ENCODE data around the gene TBC1D22A.
"Not testable (repeated sequence)": the region's sequence is repeated elsewhere in the genome, so short reads cannot be mapped to it uniquely, and the experiment has no call there.

Gene TBC1D22A

DNA sequence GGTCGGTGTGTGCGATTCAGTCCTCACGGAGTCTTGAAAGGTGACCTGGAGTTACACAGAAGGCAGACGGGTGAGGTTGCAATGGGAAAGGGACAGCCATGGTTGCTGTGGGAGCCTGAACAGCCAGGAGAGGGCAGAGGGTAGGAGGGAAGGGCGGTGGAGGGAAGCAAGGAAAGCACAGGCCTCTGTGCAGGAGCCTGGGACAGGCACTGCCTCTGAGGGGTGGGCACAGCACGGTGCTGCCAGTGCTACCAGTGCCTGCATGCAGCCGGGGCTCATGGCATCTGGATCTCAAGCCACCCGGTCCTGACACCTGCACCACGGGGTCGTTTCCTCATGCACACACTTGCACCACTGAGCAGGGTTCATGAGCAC, 401.0 kb downstream of the TBC1D22A start:
- DNase-seq: no peak

DNA sequence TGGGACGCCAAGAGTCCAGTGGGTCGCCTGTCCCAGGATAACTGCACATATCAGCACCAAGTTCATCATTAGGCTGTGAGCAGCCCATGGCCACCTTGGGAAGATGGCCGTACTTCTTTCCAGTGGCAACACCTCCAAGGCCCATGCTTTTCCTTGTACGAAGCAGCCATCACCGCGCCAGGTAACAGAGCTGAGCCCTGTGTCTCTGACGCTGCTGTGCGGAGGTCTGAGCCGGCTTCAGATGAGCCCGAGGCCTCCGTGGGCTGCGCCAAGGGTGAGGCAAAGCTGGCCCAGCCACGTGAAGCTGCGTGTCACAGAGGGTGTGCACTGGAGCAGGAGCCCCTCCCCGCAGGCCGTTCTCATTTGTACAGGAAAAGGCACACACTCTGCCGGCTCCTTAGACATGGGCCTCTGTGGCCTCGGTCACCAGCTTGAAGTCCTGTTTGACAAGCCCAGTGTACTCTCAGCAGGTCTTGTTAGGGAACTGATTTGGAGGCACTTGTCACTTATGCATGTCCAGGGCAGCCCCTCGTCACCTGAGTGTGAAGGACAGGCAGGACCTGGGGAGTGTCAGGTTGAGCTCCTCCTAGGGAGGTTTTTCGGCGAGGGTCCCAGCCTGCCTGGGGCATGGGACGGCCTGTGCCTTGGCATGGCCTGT, 401.5 kb downstream of the TBC1D22A start:
- no peak for DNase-seq

DNA sequence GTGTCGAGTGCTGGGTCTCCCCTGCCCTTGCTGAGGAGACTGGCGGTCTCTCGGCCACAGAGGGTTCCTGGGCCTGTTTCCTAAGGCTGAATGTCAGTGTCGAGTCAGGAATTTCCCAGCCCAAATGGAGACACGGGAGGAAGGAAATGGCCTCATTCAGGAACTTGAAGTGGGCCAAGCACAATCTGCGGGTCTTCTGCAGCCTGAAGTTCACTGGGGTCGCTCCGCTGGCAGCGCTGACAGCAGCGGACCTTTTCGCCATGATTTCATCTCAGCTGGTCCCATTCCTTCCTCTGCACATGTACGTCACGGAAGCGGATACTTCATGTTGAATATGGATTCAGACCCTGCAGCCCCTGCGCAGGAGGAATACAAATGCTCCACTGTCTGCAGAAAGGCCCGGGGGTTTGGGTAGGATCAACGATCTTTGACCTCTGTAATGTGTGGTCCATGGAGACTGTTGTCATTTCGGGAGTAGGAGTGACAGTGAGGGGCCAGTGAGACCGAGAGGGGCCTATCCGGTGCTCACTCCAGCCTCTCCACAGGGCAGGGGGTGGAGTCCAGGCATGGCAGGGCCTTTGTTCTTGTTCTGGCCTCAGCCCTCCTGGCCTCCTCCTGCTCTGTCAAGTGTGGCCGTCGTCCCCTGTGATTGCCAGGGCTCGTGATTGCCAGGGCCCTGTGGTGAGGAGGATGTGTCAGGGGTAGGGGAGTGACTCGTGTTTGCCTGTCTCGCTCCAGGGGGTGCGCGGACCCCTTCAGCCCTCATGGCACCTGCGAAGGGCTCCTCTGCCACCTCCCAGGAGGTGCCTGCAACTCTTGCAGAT, 402.3 kb downstream of the TBC1D22A start:
- no peak for DNase-seq

DNA sequence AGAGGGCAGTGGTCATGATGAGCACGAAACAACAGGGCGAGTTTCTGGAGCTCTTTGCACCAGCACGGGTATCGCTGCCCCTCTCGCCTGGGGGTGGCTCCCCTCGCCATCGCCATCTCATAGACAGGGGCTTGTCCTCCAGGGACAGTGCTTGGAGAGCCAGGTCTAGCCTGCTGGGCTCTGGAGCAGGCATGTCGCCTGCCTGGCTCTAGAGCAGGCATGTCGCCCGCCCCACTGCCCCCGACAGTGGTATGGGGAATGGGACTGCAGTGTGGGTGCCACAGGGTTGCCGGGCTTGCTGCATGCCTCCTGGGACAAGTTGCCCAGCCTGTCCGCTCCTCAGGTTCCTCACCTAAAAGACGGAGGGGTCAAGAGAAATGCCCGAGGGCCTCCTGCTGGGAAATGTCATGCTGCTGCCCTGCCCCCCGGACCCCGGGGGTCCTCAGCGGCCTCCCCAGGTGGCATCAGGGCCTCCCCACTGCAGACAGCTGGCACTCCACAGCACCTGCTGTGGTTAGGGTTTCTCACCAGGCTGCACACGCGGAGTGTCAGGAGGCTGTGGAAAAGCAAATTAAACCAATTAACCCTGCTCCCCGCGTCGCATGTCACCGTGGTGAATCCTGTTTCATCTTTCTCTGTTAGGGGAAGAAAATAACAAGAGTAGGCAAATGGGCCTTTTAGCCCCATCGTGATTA, 403.0 kb downstream of the TBC1D22A start:
- DNase-seq: no peak

DNA sequence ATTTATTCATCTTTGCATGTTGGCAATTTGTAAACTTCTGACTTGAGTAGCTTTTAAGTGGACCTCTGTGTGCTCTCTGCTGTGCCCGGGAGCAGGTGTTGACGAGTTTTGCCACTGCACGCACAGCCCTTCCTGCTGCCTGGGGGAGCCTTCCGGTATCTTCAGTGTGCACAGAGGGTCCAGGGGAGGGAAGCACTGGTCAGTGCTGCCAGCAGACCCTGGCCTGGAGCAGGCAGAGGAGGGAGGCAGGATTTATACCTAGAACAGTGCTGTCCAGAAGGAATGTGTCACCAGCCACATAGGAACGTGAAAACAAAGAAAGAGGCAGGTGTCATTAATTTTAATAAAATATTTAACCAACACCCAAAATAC, 403.6 kb downstream of the TBC1D22A start:
- DNase-seq: no peak

DNA sequence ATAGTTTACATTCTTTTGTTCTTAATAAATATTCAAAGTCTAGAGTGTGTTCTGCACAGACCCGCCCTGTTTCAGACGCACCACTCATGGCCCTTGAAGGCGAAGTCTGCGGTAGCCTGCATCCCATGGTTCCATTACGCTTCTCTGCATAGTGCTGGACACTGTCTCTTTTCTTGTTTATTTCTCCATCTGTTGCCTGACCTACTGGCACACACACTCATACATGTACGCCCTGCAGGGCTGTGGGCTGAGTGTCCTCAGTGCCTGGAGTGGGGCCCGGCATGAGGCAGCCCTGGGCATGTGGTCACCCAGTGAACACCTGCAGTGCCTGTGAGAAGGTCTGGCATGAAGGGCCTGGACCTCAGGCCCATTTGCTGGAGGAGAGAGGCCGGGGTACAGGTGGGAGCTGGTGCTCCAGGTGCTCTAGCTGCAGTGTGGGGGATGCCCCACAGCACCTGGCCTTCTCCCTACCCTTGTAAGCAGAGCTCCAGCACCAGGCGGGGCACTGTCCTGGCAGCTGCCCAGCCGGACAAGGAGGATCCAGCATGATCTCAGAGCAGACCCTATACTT, 404.1 kb downstream of the TBC1D22A start:
- no peak for DNase-seq

DNA sequence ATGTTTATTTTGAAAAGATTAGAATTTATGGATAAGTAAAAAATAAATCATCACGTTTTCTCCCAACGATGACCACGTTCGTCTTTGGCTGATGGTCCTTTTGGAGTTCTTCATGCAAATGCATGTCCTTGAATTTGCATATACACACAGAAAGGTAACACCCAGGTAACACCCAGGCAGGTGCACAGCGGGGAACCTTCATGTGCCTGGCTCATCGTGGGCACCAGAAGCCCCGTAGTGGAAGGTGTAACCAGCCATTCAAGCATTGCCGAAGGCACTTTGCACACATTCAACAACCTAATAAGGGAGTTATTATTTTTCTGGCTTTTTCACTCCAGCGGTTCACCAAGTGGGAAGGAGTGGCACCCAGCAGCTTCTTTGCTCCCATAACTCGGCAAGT, 404.6 kb downstream of the TBC1D22A start:
- DNase-seq: no peak

DNA sequence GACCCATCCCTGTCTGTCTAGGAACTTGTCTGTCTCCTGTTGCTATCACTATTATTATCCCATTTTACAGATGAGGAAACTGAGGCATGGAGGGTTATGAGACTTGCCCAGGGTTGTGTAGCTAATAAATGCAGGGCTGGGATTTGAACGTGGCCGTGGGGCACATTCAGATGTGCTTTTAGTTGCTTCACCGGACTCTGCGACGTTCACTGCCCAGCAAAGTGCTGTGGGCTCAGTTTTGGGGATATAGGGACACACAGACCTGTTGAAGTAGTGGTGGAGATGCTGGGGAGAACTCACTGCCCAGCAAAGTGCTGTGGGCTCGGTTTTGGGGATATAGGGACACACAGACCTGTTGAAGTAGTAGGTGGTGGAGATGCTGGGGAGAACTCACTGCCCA, 405.5 kb downstream of the TBC1D22A start:
- DNase-seq: not testable (repeated sequence)

DNA sequence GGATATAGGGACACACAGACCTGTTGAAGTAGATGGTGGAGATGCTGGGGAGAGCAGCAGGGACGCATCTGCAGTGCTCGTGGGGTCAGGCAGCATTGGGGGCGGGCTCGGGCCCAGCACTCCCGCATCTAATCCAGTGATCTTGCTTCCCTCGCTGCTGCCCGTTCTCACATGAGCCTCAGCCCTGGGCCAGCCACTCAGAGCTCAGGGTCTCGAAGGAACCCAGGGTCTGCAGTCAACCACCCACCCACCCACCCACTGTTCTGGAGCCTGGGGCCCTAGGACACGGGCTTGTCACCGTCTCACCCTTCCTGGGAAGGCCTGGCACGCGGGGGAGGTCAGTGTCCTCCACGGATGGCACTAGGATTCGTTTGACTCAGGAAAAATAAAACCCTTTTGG, 406.0 kb downstream of the TBC1D22A start:
- no peak for DNase-seq

DNA sequence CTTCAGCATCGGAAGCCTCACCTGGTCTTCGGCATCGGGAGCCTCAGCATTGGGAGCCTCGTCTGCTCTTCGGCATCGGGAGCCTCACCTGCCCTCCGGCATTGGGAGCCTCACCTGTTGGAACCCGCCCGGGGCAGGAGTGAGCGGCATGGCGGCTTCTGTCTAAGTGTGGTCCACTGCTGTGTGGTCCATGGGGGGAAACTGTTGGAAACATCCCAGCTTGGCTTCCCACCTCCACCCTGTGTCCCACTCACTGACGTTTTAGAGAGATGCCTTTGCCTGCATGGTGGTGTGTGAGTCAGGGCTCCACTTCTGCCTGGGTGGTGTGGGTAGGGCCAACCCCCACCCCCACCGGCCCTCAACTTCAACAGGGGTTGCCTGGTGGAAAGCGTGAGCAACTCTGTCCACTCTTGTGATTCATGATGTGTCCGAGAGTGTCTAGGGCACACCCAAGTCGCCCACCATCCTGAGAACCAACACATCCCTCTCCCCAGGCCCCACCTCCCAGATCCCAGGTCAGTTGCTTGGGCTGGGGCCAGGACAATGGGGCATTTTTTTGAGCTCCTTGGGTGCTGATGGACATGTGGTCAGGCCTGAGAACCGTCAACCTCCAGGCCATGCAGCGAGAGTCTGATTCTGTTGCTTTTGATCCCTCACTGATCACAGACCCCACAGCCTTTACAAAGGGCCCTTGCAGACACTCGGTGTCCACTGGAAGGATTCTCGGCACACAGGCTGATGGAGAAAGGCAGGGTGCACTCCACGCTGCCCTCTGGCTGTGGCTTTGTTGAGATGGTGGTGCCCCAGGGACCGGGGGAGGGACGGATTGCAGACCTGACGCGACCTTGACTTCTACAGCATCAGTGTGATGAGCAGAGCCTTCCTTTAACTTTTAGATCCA, 406.7 kb downstream of the TBC1D22A start:
- DNase-seq: no peak

DNA sequence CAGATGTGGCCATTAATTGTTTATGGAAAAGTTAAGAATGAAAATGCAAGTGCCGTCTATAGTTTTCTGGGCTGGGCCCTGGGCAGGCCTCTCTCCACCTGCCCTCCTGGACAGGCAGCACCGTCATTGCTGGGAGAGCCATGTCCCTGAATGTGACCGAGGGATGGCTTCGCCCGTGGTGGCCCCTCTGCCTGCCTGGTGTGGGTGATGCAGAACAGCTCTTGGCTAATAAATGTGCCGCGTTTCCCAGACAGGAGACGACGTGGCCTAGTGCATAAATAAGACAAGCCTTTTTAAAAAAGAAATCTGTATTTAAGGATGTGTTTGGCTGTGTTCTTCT, 407.3 kb downstream of the TBC1D22A start:
- no peak for DNase-seq

DNA sequence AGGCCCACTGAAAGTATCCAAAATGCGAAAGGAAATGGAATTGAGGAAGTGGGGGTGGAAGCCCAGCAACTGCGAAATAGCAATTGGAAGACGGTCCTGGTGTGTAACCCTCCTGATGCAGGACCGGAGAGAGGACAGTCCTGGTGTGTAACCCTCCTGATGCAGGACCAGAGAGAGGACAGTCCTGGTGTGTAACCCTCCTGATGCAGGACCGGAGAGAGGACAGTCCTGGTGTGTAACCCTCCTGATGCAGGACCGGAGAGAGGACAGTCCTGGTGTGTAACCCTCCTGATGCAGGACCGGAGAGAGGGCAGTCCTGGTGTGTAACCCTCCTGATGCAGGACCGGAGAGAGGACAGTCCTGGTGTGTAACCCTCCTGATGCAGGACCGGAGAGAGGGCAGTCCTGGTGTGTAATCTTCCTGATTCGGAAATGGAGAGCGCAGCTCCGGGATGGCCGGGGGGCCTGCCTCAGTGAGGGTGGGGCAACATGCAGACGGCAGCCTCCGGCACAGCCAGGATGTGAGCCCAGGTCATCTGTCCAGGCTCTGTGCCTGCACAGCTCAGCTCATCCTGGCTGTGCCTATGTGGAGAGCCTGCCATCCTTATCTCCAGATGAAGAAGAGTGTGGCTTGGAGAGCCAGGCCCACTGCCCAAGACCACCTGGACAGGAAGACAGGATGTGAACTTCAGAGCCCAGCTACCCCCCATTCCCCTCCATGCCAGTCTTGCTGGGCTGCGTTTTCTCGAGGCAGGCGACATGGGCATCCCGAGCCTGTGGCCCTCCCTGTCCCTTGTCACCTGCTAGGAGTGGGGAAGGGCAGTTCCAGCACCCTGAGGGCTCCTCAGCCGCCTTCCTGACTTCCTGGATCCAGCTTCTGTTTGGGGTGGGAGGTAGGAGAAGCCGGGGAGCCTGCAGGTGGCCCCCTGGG, 408.3 kb downstream of the TBC1D22A start:
- DNase-seq: not testable (repeated sequence)

DNA sequence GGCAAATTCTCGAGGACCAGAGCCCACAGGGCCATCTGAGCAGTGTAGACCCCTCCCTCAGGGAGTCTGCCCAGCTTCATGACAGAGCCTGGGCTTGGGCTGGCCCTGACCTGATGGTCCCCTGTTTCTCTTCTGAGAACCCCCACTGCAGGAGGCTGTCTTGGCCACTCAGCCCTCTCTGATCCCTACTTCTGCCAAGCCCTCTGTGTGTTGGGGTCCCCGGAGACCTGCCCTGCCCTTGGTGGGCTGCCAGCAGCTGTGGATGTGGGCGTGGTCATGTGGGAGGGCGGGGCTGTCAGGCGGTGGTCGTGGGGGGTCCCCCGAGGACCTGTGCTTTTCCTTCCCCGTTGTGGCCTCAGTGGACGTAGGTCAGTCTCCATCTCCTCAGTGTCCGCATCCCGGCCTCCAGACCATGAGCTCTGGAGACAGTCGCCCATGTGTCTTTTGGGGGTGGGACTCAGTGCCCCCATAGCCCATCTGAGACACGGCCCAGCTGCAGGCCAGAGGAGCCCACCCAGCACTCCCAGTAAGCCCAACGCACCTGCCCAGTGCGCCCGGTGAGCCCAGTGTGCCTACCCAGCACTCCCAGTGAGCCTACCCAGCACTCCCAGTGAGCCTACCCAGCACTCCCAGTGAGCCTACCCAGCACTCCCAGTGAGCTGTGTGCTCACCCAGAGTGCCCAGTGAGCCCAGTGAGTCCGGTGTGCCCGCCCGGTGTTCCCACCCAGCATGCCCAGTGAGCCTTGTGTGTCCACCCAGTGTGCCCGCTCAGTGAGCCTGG, 409.2 kb downstream of the TBC1D22A start:
- no peak for DNase-seq

DNA sequence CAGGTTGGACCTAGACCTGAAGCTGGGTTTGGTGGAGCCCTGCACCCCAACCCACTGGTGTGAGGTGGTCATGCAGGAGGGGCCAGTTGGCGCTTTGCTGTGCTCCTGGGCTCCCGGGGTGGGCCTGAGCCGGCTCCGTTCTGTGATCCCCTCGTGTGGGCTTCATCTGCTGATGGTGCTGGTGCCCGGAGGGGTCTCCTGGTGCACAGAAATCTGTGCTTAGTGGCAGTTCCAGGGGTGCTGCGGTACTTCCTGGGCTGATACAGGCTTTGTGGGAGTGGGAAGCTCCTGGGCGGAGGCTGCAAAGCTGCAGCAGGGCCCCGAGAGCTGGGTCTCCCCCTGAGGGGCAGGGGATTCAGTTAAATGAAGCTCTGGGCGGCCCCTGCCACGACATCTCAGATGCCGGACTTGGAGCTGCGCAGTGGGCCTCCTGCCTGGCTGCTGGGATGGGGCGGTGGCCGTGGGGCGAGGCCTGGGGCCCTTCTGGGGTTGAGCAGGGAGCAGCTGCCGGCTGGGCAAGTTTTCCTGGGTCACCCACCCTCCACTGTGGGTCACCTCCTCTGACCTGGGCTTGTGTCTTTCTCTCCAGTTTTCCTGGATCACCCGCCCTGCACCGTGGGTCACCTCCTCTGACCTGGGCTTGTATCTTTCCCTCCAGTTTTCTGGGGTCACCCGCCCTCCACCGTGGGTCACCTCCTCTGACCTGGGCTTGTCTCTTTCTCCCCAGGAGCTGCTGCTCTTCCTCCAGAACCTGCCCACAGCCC, 410.5 kb downstream of the TBC1D22A start:
- no peak for DNase-seq

DNA sequence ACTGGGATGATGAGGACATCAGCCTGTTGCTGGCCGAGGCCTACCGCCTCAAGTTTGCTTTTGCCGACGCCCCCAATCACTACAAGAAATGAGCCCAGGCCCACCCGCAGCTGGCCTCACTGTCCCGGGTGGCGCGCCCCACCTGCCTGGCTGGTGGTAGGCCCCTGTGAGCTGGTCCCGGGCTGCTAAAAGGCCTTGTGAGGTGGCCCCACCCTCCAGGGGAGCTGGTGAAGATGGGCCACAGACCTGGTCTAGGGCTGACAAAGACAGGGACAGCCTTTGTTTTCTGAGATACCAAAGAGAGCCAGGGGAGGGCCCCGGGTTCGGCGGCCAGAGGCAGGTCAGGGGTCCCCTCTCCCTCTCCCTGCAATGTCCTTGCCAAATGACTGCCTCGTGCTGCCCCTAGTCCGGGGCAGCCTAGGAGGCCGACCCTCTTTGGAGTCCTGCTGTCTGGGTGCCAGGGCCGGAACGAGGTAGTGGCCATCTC, 411.1 kb downstream of the TBC1D22A start:
- DNase-seq: no peak

DNA sequence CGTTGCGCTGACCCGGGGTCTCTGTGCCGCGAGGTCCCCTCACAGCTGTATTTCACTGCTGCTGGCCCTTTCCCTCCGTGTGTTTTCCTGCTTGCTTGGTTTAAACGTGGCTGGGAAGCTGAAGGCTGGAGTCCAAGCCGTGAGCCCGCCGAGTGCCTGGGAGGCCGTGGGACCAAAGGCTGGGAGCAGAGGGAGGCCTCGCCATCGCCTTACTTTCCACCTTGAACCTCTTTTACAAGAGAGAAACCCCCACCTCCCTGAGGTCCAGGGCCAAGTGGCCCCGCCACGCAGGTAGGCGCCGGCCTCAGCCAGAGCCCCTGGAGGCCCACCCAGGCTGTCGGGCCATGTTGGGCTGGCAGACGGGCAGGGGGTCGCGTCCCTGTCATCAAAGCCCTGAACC, 411.6 kb downstream of the TBC1D22A start:
- no peak for DNase-seq

DNA sequence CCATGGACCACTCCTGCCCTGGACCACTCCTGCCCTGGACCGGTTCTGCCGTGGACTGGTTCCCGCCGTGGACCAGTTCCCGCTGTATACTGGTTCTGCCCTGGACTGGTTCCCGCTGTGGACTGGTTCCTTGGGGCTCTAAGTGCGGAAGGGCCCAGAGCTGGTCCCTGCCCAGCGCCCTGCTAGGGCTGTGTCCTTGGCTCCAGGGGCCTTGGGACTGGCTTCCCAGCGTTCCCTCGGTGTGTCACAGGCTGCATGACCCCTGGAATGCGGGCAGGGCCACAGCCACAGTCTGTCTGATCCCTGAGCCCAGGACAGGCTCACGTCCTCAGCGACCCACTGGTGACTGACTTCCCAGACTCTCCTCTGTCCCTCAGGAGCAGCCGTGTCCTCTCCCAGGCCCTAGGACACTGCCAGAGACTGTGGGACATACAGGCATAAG, 412.2 kb downstream of the TBC1D22A start:
- DNase-seq: no peak

DNA sequence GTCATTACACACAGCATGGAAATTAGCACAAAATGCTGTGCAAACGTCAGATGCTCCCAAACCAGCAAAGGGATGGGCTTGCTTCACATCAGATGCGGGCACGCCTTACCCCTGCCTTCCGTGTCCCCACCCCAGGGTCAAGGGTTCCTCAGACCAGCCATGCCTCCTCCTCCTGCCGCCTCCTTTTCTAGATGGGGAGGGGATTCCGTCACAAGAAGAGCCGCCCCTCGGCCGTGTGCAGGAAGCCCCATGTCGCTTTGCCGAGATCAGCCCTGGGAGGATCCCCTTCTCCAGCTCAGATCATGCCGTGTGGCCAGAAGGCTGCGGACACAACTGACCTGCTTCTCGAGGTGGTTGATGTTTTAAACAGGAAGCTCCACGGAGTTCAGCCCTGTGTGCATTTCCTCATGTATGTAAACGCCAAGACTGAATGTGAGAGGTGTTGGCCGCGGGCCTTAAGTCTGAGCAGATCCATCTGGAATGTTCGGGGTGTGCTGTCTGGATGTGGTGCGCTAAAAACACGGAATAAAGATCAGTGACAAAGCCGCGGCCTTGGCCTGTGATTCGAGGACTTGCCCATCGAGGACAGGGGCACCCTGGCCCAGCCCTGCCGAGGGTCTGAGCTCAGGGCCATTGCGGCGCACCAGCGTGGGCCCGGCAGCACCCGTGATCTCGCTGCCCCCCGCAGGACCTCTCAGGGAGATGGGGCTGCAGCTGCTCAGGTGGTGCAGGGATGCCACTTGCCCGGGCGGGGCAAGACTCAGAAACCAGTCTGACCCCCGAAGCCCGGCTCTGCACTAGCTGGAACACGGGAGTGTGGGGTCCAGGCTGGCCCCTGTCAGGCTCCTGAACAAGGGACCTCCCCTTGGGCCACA, 412.9 kb downstream of the TBC1D22A start:
- no peak for DNase-seq

DNA sequence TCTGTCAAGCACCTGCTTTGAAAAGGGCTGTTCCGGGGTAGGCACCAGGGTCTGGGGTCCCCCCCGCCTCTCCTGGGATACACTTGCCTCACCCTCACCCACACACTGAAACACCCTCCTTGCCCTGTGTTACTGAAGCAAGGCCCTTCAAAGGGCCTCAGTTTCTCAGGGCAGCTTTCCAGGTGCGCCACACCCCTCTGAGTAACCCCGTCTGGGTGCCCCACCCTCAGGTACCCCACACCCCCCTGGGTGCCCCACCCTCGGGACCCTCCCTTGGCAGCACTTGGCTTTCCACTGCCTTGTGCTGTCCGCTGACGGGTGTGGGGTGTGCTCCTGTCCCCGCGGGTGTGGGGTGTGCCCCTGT, 413.6 kb downstream of the TBC1D22A start:
- no peak for DNase-seq
